ENCODE results near the gene SFXN1. TPM values are rescaled to one million over a fixed set of nuclear protein-coding genes. Genes with fewer than 3 reads are reported as not detected.

Gene SFXN1
- total RNA-seq, 1 donor = 86.8 TPM

DNA sequence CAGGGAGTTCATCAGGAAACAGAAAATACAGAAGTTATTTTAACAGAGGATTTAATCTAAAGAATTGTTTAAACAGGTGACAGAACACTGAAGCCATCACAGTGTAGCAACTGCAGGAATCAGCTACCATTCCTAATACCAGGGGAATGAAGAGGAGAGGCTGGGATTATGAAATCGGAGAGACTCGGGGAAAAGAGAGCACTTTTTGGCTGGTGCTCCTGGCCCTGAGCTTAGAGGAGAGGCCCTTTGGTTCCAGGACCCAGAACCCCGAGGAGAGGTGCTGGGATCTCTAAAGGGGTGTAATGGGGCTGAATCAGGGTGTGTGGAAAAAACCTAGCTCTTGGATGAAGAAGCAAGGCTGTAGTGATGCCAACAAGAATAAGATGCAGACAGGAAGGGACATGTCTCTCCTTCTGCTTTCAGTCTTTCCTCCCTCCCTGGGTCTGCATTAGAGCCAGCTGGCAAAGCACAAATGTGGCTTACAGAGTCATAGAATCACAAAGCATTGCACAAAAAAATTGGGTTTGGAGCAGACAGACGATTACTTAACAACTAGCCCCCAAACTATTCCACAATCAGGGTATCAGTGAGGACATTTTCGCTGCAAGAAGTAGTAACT is 11.6 kb upstream of the SFXN1 start:
- DNase-seq (ENCODE audit: low read depth) = no peak
- TF ChIP-seq, protein P1, sequence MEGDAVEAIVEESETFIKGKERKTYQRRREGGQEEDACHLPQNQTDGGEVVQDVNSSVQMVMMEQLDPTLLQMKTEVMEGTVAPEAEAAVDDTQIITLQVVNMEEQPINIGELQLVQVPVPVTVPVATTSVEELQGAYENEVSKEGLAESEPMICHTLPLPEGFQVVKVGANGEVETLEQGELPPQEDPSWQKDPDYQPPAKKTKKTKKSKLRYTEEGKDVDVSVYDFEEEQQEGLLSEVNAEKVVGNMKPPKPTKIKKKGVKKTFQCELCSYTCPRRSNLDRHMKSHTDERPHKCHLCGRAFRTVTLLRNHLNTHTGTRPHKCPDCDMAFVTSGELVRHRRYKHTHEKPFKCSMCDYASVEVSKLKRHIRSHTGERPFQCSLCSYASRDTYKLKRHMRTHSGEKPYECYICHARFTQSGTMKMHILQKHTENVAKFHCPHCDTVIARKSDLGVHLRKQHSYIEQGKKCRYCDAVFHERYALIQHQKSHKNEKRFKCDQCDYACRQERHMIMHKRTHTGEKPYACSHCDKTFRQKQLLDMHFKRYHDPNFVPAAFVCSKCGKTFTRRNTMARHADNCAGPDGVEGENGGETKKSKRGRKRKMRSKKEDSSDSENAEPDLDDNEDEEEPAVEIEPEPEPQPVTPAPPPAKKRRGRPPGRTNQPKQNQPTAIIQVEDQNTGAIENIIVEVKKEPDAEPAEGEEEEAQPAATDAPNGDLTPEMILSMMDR (IDR thresholded peaks at IDR 0.05; ENCODE audit: insufficient read depth, low read depth, low read length) = no peak
- no peak overlapping the region for H3K4me3 ChIP-seq (ENCODE audit: low read depth, low read length)

DNA sequence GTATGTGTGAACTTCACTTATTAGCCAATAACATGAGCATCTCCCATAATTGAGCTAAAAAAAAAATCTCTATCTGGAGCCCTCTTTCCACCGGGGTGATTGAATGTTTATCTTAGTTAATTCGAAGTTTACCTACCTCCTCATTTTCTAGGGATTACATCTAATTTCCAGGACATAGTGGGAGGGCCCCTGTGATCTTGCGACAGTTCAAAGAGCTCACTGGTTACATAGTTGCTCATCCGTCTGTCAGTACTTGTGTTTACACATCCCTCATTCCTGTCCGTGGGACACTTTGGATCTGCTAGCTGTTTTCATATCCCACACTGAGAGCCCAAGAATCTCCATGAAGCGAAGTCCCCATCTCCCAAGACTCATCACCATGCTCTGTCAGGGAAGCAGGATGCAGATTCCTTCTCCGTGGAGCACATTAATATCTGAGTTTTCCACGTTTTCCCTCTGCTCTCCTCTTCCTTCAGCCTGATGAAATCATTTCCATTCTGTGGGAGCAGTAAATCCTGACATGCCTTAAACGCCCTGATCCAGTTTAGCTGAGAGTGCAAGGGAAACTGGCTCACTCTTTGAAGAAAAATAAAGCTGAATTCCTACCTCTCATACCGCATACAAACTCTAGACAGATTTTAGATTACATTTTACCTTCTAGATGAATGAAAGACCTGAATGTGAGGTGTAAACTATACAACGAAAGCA is 10.2 kb upstream of the SFXN1 start:
- no peak for DNase-seq (ENCODE audit: low read depth)
- no peak overlapping the region for H3K4me3 ChIP-seq (ENCODE audit: low read depth, low read length)
- TF ChIP-seq, protein P1 (IDR thresholded peaks at IDR 0.05; ENCODE audit: insufficient read depth, low read depth, low read length) = no peak

DNA sequence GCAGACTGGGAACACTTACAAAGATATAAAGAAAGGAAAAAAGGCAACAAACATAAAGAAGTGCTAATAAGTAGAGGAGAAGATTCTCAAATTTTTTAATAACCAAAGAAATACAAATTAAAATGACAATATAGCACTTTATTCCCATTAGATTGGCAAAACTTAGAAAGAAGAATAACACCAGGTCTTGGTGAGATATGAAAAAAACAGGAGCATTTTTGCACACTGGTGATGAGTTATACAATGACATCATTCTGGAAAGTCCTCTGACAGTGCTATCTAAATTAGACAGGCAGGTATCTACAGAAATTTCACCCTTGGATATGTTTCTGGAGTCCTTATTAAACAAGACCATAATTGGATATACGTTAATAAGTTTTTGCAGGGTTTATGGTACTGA is 9.5 kb upstream of the SFXN1 start:
- TF ChIP-seq, protein P1 (IDR thresholded peaks at IDR 0.05; ENCODE audit: insufficient read depth, low read depth, low read length) = no peak
- DNase-seq (ENCODE audit: low read depth) = no peak
- H3K4me3 ChIP-seq (ENCODE audit: low read depth, low read length) = no peak overlapping the region

DNA sequence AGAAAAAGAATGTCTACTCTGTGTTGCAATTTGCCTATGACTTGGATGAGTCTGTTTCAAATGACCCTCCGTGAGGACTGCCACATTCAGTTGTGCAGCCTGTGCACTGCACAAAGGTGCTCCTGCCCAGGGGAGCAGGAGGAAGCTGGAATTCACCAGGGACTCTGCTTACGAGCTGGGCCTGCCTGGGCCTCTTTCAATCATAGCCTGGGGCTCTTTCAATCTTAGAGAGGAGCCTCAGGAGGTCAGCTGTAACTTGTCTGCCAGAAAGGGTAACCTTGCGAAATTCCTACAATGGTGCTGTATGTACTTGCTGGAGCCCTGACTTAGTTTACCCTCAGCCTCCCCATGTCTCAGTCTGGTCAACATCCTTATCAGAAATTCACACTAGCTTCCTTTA is 8.4 kb upstream of the SFXN1 start:
- TF ChIP-seq, protein P1 (IDR thresholded peaks at IDR 0.05; ENCODE audit: insufficient read depth, low read depth, low read length) = no peak
- H3K4me3 ChIP-seq (ENCODE audit: low read depth, low read length) = no peak overlapping the region
- DNase-seq (ENCODE audit: low read depth) = no peak

DNA sequence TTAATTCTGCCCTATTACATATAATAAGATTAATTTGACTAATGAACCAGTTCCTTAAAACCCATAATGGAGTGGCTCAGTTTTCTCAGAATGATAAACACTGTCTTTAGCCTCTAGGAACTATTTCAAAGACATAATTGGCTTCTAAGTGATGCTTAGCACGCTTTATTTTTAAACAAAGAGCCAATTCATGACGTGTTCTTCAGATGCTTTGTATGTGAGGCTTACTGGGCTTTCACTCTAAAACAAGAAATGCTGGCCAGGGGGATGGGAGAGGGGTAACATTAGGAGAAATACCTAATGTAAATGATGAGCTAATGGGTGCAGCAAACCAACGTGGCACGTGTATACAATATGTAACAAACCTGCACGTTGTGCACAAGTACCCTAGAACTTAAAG is 7.6 kb upstream of the SFXN1 start:
- TF ChIP-seq, protein P1 (IDR thresholded peaks at IDR 0.05; ENCODE audit: insufficient read depth, low read depth, low read length) = no peak

DNA sequence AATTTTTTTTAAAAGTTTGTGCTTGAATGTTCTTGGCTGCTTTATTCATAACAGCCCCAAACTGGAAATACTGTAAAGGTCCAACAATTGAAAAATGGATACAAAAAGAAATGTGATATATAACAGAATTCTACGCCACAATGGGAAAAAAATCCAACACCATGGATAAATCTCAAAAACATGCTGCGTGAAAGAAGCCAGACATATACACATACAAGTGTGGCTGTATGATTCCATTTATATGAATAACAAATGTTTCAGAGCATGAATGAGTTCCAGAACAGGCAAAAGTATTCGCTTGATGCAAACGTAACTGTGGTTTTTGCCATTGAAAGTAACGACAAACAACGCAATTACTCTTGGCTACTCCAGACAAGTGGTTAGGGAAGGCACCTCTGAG is 7.2 kb upstream of the SFXN1 start:
- no peak for DNase-seq (ENCODE audit: low read depth)
- TF ChIP-seq, protein P1 (IDR thresholded peaks at IDR 0.05; ENCODE audit: insufficient read depth, low read depth, low read length) = no peak

More for the DNA sequence above, 7.6 kb upstream of the SFXN1 start:
- DNase-seq (ENCODE audit: low read depth) = no peak
- no peak overlapping the region for H3K4me3 ChIP-seq (ENCODE audit: low read depth, low read length)

More for the DNA sequence above, 7.2 kb upstream of the SFXN1 start:
- H3K4me3 ChIP-seq (ENCODE audit: low read depth, low read length) = no peak overlapping the region
